PC-9 (cell line): ENCODE results near the gene HSPA12B. TPM values are rescaled to one million over a fixed set of nuclear protein-coding genes. Genes with fewer than 3 reads are reported as not detected.

Source experiments
- BruUV-seq: library from RNA; stranded (reverse); fragments of 400-500 nt; replicated peaks from 2 replicates; lab custom pipeline; 2021; lab: Mats Ljungman, UMichigan
- CTCF ChIA-PET: fragments of 300-600 bp; sonication (Branson Sonifier 250); formaldehyde crosslinking; loops from one replicate; lab custom pipeline; 2022; ENCODE audit warnings: antibody characterized with exemption; lab: Charles Lee
- POLR2A ChIA-PET: fragments of 300-600 bp; sonication (Branson Sonifier 250); formaldehyde crosslinking; loops from one replicate; lab custom pipeline; 2022; ENCODE audit warnings: antibody characterized with exemption; ENCODE audit not compliant: unreplicated experiment; lab: Charles Lee
- DNase-seq, 2 experiments: peaks; one replicate each; pipeline versions ENCODE4 v3.0.0 to v3.0.0-alpha.2; 2015 to 2022; ENCODE audit warnings: mixed read lengths in 1 of 2
- H2AFZ ChIP-seq: fragments of 200-600 bp; sonication (generic); 2 replicates; pipeline ENCODE4 v1.8.1; 2017; ENCODE audit warnings: antibody characterized with exemption
- H3F3A ChIP-seq: fragments of 200-600 bp; sonication (generic); 2 replicates; pipeline ENCODE4 v1.8.1; 2017; ENCODE audit warnings: antibody characterized with exemption, mild to moderate bottlenecking, low read depth; ENCODE audit not compliant: insufficient read depth
- H3K27ac ChIP-seq: fragments of 200-600 bp; sonication (generic); 2 replicates; pipeline ENCODE4 v1.6.1; 2016; ENCODE audit warnings: mixed run types
- H3K27me3 ChIP-seq: fragments of 200-600 bp; sonication (generic); 2 replicates; pipeline ENCODE4 v1.6.1; 2016; ENCODE audit warnings: low read depth, mixed run types; ENCODE audit not compliant: insufficient read depth
- H3K36me3 ChIP-seq: fragments of 200-600 bp; sonication (generic); 2 replicates; pipeline ENCODE4 v1.6.1; 2016; ENCODE audit warnings: low read depth, mixed run types
- H3K4me1 ChIP-seq: fragments of 200-600 bp; sonication (generic); replicated peaks from 2 replicates; pipeline ENCODE4 v1.6.1; 2016; ENCODE audit warnings: mixed run types; ENCODE audit not compliant: insufficient read depth
- H3K4me2 ChIP-seq: fragments of 200-600 bp; sonication (generic); 2 replicates; pipeline ENCODE4 v1.6.1; 2017; ENCODE audit warnings: mixed run types
- H3K4me3 ChIP-seq: fragments of 200-600 bp; sonication (generic); 2 replicates; pipeline ENCODE4 v1.6.1; 2016; ENCODE audit warnings: mixed run types
- H3K79me2 ChIP-seq: fragments of 200-600 bp; sonication (generic); 2 replicates; pipeline ENCODE4 v1.6.1; 2017; ENCODE audit warnings: low read depth, mixed run types
- H3K9me2 ChIP-seq: fragments of 200-600 bp; sonication (generic); 2 replicates; pipeline ENCODE4 v1.8.1; 2017; ENCODE audit warnings: mild to moderate bottlenecking; ENCODE audit not compliant: insufficient read depth
- H3K9me3 ChIP-seq: fragments of 200-600 bp; sonication (generic); 2 replicates; pipeline ENCODE4 v1.8.1; 2016; ENCODE audit warnings: low read depth; ENCODE audit not compliant: insufficient read depth
- H4K20me1 ChIP-seq: fragments of 200-600 bp; sonication (generic); 2 replicates; pipeline ENCODE4 v1.8.1; 2017; ENCODE audit not compliant: insufficient read depth
- EZH2 ChIP-seq: fragments of 200-600 bp; sonication (generic); IDR thresholded peaks from 2 replicates; pipeline ENCODE4 v1.8.0; 2017; ENCODE audit warnings: antibody characterized with exemption, low read depth
- intact Hi-C: fragments of 100-400 bp; cut with micrococcal nuclease; formaldehyde crosslinking; loops from one replicate; pipeline ENCODE4 v1.10.0; 2022; ENCODE audit not compliant: unreplicated experiment
- total RNA-seq: library from RNA; stranded (reverse); gene quantifications from 2 replicates; pipeline ENCODE4 v1.2.3, GENCODE V29; 2021
- TF ChIP-seq, protein P1 (sequence below): fragments of 200-600 bp; sonication (generic); conservative IDR thresholded peaks from 2 replicates; pipeline ENCODE4 v1.6.1; 2017; ENCODE audit warnings: mixed run types, antibody characterized with exemption, mild to moderate bottlenecking, moderate library complexity

Gene HSPA12B
- total RNA-seq, 1 experiment from 2014 or later = not detected

DNA sequence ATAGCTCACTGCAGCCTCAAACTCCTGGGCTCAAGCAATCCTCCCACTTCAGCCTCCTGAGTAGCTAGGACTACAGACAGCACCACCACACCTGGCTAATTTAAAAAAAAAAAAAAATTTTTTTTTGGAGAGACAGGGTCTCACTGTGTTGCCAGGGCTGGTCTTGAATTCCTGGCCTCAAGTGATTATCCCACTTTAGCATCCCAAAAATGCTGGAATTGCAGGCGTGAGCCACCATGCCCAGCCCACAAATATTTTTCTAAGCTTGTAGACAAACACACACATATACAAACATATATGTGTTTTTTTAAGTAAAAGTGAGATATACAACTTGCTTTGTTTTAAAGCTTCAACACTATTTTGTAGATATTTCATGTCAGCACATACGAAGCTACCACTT, 10.8 kb downstream of the HSPA12B start:
- BruUV-seq = no TSS peak
- Histone ChIP-seq H2AFZ (no peak overlapping the region), H3K27ac (no peak overlapping the region), H4K20me1 (no peaks in the 10 kb centered on the region), H3K27me3 (no peaks in the 10 kb centered on the region), H3K4me1 (no peaks in the 10 kb centered on the region), H3K9me2 (no peaks in the 10 kb centered on the region), H3F3A (peaks cover 10% of the 10 kb centered on the region; the same call in 1 of the 2 replicates), H3K36me3 (no peaks in the 10 kb centered on the region), H3K9me3 (no peaks in the 10 kb centered on the region), H3K4me2 (no peak overlapping the region), H3K4me3 (no peak overlapping the region), H3K79me2 (no peaks in the 10 kb centered on the region)
- no peak for TF ChIP-seq EZH2
- TF ChIP-seq, protein P1, sequence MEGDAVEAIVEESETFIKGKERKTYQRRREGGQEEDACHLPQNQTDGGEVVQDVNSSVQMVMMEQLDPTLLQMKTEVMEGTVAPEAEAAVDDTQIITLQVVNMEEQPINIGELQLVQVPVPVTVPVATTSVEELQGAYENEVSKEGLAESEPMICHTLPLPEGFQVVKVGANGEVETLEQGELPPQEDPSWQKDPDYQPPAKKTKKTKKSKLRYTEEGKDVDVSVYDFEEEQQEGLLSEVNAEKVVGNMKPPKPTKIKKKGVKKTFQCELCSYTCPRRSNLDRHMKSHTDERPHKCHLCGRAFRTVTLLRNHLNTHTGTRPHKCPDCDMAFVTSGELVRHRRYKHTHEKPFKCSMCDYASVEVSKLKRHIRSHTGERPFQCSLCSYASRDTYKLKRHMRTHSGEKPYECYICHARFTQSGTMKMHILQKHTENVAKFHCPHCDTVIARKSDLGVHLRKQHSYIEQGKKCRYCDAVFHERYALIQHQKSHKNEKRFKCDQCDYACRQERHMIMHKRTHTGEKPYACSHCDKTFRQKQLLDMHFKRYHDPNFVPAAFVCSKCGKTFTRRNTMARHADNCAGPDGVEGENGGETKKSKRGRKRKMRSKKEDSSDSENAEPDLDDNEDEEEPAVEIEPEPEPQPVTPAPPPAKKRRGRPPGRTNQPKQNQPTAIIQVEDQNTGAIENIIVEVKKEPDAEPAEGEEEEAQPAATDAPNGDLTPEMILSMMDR = no peak
- intact Hi-C loops = no loop called here
- no peak for DNase-seq
- ChIA-PET CTCF (interaction anchor here (1.0 to 1.5 kb wide), 2 partner anchors 12 to 283 kb away, joined by 4 to 10 read pairs; no protein-coding TSS in a partner anchor), POLR2A (interaction anchor here (0.7 kb wide), 2 partner anchors 102 to 137 kb away, joined by 7 to 13 read pairs; no protein-coding TSS in a partner anchor)

DNA sequence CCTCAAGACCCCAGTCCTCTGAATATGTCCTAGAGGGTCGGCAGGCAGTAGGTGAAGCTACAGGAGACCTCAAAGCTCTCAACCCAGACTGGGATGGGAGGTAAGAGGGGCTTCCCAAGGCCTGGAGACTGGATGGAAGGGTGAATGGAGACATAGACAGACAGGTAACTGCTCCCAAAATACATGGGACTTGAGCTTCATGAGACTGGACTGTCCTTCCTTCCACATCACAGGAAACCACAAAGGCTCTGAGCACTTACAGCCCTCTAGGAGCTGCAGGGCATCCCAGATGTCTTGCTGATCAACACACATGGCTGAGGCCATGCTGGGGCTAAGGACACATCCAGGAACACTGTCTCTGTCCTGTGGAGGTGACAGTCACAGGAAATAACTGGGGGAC, 11.6 kb downstream of the HSPA12B start:
- Histone ChIP-seq H3K36me3 (no peaks in the 10 kb centered on the region), H3K4me2 (no peak overlapping the region), H3K9me3 (no peaks in the 10 kb centered on the region), H3K27ac (no peak overlapping the region), H3K27me3 (no peaks in the 10 kb centered on the region), H3K9me2 (no peaks in the 10 kb centered on the region), H2AFZ (no peak overlapping the region), H3K4me3 (no peak overlapping the region), H3K79me2 (no peaks in the 10 kb centered on the region), H3K4me1 (no peaks in the 10 kb centered on the region), H3F3A (peaks cover 10% of the 10 kb centered on the region; the same call in 1 of the 2 replicates), H4K20me1 (no peaks in the 10 kb centered on the region)
- TF ChIP-seq, protein P1 = no peak
- TF ChIP-seq EZH2 = no peak
- CTCF ChIA-PET = interaction anchor here (1.0 to 1.5 kb wide), 2 partner anchors 11 to 283 kb away, joined by 4 to 10 read pairs; no protein-coding TSS in a partner anchor
- no TSS peak for BruUV-seq
- DNase-seq = no peak
- intact Hi-C loops = no loop called here
- POLR2A ChIA-PET = no interaction called here

DNA sequence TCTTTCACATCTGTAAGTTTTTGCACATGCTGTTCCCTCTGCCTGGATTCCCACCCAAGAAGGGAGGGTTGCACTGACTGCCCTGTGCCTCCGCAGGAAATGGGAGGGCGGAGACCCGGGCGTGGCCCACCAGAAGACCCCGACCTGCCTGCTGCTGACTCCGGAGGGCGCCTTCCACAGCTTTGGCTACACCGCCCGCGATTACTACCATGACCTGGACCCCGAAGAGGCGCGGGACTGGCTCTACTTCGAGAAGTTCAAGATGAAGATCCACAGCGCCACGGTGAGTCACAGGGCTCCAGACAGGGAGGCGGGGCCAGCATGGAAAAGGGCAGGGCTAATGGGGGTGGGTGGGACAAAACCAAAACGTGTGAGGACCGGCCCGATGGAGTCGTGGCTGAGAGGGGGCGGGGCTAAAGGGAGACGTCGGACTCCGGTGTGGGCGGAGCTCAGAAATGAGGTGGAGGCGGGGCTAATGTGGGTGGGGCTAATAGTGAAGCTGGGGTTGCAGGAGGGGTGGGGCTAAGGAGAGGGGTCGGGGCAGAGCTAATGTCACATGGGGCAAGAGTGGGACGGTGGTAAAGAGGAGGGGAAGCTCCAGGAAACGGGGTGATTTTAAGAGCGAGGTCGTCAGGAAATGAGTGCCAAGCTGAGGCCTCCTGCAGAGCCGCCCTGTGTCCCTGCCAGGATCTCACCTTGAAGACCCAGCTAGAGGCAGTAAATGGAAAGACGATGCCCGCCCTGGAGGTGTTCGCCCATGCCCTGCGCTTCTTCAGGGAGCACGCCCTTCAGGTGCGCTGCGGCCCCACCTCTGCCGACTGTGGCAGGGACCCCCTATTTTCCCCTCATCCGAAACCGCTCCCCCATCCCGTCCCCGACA, 12.6 kb downstream of the HSPA12B start:
- no peaks in the 10 kb centered on the region for H3K36me3 ChIP-seq
- intact Hi-C loops = no loop called here
- H3K79me2 ChIP-seq = no peaks in the 10 kb centered on the region
- ChIA-PET POLR2A (interaction anchor here (0.6 kb wide), 4 partner anchors 15 to 1095 kb away, joined by 6 to 42 read pairs (median 14); no protein-coding TSS in a partner anchor), CTCF (interaction anchor here (0.6 to 1.5 kb wide), 6 partner anchors 10 to 127 kb away, joined by 3 to 10 read pairs (median 4); partner anchors contain the start of gene ADISSP)
- no TSS peak for BruUV-seq
- H3F3A ChIP-seq = peaks cover 10% of the 10 kb centered on the region; the same call in 1 of the 2 replicates
- H3K4me1 ChIP-seq = no peaks in the 10 kb centered on the region
- H3K4me3 ChIP-seq = peak overlapping the region; percentile 37; the same call in 1 of the 2 replicates
- no peaks in the 10 kb centered on the region for H3K9me3 ChIP-seq
- no peaks in the 10 kb centered on the region for H3K27me3 ChIP-seq
- no peak overlapping the region for H3K27ac ChIP-seq
- peak; percentile 70 to 89 for DNase-seq
- H3K4me2 ChIP-seq = peak overlapping the region; percentile 74
- no peak overlapping the region for H2AFZ ChIP-seq
- TF ChIP-seq EZH2 = no peak
- TF ChIP-seq, protein P1 = no peak
- no peaks in the 10 kb centered on the region for H4K20me1 ChIP-seq
- H3K9me2 ChIP-seq = no peaks in the 10 kb centered on the region
